HEK293 (cell line): ENCODE results near the gene ZNF444.

ENCODE experiments used
- KLF16 ChIP-seq: fragments of 450-650 bp; formaldehyde crosslinking; IDR thresholded peaks from 2 replicates; pipeline ENCODE4 v1.5.1; 2017; ENCODE audit warnings: missing biosample characterization, missing genetic modification characterization
- SALL2 ChIP-seq: fragments of 450-650 bp; formaldehyde crosslinking; IDR thresholded peaks from 2 replicates; pipeline ENCODE4 v1.5.0; 2017; ENCODE audit warnings: missing biosample characterization, mild to moderate bottlenecking, missing genetic modification characterization, borderline replicate concordance
- ZBTB44 ChIP-seq: fragments of 450-650 bp; IDR thresholded peaks from 2 replicates; pipeline ENCODE4 v1.5.1; 2018; ENCODE audit warnings: missing biosample characterization, mild to moderate bottlenecking, missing genetic modification characterization
- ZFHX2 ChIP-seq: fragments of 450-650 bp; formaldehyde crosslinking; conservative IDR thresholded peaks from 2 replicates; pipeline ENCODE4 v1.5.1; 2016; ENCODE audit warnings: missing biosample characterization, missing genetic modification characterization
- ZNF174 ChIP-seq: fragments of 450-650 bp; formaldehyde crosslinking; IDR thresholded peaks from 2 replicates; pipeline ENCODE4 v1.5.0; 2017; ENCODE audit warnings: missing biosample characterization, mild to moderate bottlenecking, missing genetic modification characterization
- ZNF274 ChIP-seq, 2 experiments: fragments of 200-500 bp in 1 of 2; fragments of 450-650 bp in 1 of 2; sonication (Bioruptor generic) in 1 of 2; formaldehyde crosslinking in 1 of 2; IDR thresholded peaks; 2 replicates each; pipeline versions ENCODE4 v1.5.1 to v1.6.1; 2014 to 2016; ENCODE audit warnings: borderline replicate concordance in 1 of 2, inconsistent platforms in 1 of 2, low read length in 1 of 2, missing biosample characterization in 1 of 2, missing genetic modification characterization in 1 of 2
- ZNF280D ChIP-seq: fragments of 450-650 bp; formaldehyde crosslinking; IDR thresholded peaks from 2 replicates; pipeline ENCODE4 v1.5.1; 2016; ENCODE audit warnings: missing biosample characterization, missing genetic modification characterization
- ZNF391 ChIP-seq: fragments of 450-650 bp; formaldehyde crosslinking; IDR thresholded peaks from 2 replicates; pipeline ENCODE4 v1.5.1; 2016; ENCODE audit warnings: low read depth, missing biosample characterization, missing genetic modification characterization, borderline replicate concordance
- ZNF404 ChIP-seq: fragments of 450-650 bp; formaldehyde crosslinking; IDR thresholded peaks from 2 replicates; pipeline ENCODE4 v1.5.1; 2017; ENCODE audit warnings: missing biosample characterization, missing genetic modification characterization
- ZNF513 ChIP-seq: fragments of 450-650 bp; IDR thresholded peaks from 2 replicates; pipeline ENCODE4 v1.5.1; 2018; ENCODE audit warnings: missing biosample characterization, missing genetic modification characterization
- ZNF670 ChIP-seq: fragments of 450-650 bp; formaldehyde crosslinking; IDR thresholded peaks from 2 replicates; pipeline ENCODE4 v1.5.1; 2016; ENCODE audit warnings: missing biosample characterization, missing genetic modification characterization, low read depth
- TF ChIP-seq, protein P1 (sequence below): fragments of 450-650 bp; formaldehyde crosslinking; IDR thresholded peaks from 2 replicates; pipeline ENCODE4 v1.5.1; 2016; ENCODE audit warnings: missing biosample characterization, missing genetic modification characterization
- TF ChIP-seq, protein P2 (sequence below): fragments of 450-650 bp; formaldehyde crosslinking; IDR thresholded peaks from 2 replicates; pipeline ENCODE4 v1.5.1; 2016; ENCODE audit warnings: missing biosample characterization, missing genetic modification characterization, low read depth

DNA sequence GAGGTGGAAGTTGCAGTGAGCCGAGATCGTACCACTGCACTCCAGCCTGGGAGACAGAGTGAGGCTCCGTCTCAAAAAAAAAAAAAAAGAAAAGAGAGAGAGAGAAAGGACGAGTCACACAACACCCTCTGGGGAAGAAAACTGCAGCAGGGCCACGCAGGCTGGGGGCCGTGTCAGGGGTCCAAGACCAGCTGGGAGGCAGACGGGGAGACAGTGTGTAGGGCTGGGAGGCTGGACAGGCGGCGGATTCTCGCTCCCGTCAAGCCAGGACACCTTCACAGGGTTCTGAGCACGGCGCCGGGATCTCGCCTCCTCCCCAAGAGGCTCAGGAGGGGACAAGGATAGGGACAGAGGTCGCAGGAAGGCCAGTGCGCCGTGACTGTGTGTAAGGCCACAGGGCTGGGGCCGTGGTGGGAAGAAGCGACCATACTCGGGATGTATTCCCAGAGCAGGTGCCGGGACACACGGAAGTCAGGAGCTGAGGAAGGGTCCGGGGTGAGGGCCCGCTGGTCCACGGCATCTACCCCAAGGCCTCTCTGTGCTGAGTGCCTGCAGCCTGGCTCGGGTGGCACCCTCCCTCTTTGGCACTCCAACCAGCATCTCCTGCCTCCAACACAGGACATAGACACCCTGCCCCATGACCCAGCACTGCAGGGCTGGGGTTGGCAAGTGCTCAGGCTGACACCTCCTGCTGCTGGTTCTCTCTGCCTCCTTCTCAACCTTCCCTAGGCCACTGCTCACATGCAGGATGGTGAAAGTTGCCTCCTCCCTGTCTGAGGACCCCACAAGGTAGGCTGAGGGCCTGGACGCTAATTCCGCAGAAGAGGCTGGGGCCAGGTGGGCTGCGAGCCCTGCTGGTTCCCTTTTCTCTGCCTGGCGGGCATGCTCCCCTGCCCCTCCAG, 41.2 kb upstream of the ZNF444 start:
- no peak for TF ChIP-seq ZBTB44 (tag by site-specific recombination)
- TF ChIP-seq, protein P1, sequence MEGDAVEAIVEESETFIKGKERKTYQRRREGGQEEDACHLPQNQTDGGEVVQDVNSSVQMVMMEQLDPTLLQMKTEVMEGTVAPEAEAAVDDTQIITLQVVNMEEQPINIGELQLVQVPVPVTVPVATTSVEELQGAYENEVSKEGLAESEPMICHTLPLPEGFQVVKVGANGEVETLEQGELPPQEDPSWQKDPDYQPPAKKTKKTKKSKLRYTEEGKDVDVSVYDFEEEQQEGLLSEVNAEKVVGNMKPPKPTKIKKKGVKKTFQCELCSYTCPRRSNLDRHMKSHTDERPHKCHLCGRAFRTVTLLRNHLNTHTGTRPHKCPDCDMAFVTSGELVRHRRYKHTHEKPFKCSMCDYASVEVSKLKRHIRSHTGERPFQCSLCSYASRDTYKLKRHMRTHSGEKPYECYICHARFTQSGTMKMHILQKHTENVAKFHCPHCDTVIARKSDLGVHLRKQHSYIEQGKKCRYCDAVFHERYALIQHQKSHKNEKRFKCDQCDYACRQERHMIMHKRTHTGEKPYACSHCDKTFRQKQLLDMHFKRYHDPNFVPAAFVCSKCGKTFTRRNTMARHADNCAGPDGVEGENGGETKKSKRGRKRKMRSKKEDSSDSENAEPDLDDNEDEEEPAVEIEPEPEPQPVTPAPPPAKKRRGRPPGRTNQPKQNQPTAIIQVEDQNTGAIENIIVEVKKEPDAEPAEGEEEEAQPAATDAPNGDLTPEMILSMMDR (tag by site-specific recombination), result no peak
- TF ChIP-seq ZFHX2 (tag by site-specific recombination), result no peak
- TF ChIP-seq ZNF280D (tag by site-specific recombination), result no peak
- no peak for TF ChIP-seq ZNF174 (tag by site-specific recombination)
- TF ChIP-seq, protein P2, sequence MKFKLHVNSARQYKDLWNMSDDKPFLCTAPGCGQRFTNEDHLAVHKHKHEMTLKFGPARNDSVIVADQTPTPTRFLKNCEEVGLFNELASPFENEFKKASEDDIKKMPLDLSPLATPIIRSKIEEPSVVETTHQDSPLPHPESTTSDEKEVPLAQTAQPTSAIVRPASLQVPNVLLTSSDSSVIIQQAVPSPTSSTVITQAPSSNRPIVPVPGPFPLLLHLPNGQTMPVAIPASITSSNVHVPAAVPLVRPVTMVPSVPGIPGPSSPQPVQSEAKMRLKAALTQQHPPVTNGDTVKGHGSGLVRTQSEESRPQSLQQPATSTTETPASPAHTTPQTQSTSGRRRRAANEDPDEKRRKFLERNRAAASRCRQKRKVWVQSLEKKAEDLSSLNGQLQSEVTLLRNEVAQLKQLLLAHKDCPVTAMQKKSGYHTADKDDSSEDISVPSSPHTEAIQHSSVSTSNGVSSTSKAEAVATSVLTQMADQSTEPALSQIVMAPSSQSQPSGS (tag by site-specific recombination), result no peak
- TF ChIP-seq ZNF274 (IDR thresholded peaks at IDR 0.05; ENCODE audit: low read length), result no peak
- no peak for TF ChIP-seq ZNF274 (tag by site-specific recombination; IDR thresholded peaks at IDR 0.05; ENCODE audit: borderline replicate concordance)
- TF ChIP-seq ZNF391, result no peak
- TF ChIP-seq ZNF513 (tag by site-specific recombination), result no peak
- no peak for TF ChIP-seq KLF16
- TF ChIP-seq ZNF404, result no peak
- TF ChIP-seq SALL2 (tag by site-specific recombination), result no peak
- no peak for TF ChIP-seq ZNF670 (tag by site-specific recombination)
